HG02852 (cell line): ENCODE results near the gene SCAF8.

Experiments used
- ATAC-seq: cut with Tn5 transposase; IDR thresholded peaks from one replicate; pipeline ENCODE4 v1.9.1; 2021; ENCODE audit warnings: mild to moderate bottlenecking, moderate library complexity; ENCODE audit not compliant: unreplicated experiment

SCAF8 gene

DNA sequence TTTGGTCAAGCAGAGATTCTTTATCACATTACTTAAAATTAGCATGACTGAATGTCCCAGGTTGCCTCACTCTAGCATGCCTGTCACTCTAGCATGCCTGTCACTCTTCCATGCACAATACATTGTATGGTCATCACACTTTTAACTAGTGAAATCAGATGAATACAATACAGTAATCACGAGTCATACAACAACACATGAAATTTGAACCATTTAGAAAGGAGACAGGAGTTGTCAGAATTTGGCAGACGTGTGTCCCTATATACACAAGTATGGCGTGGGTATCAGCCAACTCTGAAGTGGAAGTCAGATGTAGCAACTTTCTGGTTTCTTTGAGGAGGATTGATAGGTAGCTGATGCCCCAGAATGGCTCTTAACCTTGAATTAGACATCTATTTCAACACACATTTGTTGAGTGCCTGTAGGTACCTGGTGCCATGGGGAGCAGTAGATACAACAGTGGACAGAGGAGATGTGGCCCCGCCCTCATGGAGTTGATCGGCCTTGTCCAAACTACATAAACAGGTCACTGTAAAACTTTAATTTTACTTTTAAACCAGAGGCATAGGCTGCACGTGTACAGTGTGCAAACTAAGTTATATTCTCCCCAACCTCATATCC is 145.8 kb downstream of the SCAF8 start:
- ATAC-seq: no peak

DNA sequence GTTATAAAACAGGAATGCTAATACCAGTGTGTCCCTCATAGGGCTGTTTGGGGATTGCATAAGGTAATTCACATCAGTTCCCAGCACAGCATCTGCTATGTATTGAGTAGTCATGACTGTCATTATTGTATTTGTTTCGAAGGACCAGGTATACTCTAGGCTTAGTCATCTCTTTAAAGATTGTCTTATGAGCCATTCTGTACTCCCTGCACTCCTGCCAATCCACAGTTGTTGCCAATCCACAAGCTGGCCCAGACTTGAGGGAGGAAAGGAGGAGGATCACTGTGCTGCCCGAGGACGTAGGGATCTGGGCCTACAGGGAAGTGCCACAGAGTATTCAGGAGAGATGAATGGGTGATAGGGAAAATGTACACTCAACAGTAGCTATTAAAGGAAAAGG is 148.9 kb downstream of the SCAF8 start:
- ATAC-seq: no peak
